Pancreas (tissue), 10 donors: ENCODE data around the gene SFXN3. TPM values are rescaled to one million over a fixed set of nuclear protein-coding genes. Genes with fewer than 3 reads are reported as not detected.
A peak's percentile ranks its signal among the peaks of the same experiment; 100 is the strongest.

Experiments used
- ATAC-seq, 4 donors: fragments of 200-7000 bp; cut with Tn5 transposase; one replicate each; pipeline versions ENCODE4 v1.8.0 to v1.9.1; 2020; ENCODE audit warnings: mild to moderate bottlenecking in 4 of 4, moderate library complexity in 4 of 4
- DNase-seq, 6 donors: peaks; one replicate each; pipeline ENCODE4 v3.0.0-alpha.2; 2020
- FAIRE-seq: peaks from 2 replicates; lab custom pipeline; 2012; peaks lifted over from hg19 to GRCh38; lab: Jason Lieb, UNC
- H3K27ac ChIP-seq, 4 donors: fragments of 200-600 bp; sonication (generic); 1 replicate in 3 of 4; 2 replicates in 1 of 4; pipeline versions ENCODE4 v1.5.0 to v1.8.0; 2020
- H3K27me3 ChIP-seq, 4 donors: fragments of 200-600 bp; one replicate each; pipeline ENCODE4 v1.8.0; 2021
- H3K36me3 ChIP-seq, 3 donors: fragments of 200-600 bp; sonication (generic) in 1 of 3; one replicate each; pipeline versions ENCODE4 v1.5.0 to v1.8.0; 2020 to 2021
- H3K4me1 ChIP-seq, 3 donors: fragments of 200-600 bp; one replicate each; pipeline ENCODE4 v1.8.0; 2021
- H3K4me3 ChIP-seq, 4 donors: fragments of 200-600 bp; sonication (generic) in 2 of 4; one replicate each; pipeline versions ENCODE4 v1.5.0 to v1.8.0; 2020 to 2021
- H3K9me3 ChIP-seq, 4 donors: fragments of 200-600 bp; one replicate each; pipeline ENCODE4 v1.8.0; 2021
- CTCF ChIP-seq, 4 donors: fragments of 200-600 bp; sonication (generic) in 3 of 4; IDR thresholded peaks; one replicate each; pipeline versions ENCODE4 v1.5.0 to v1.8.0; 2021; ENCODE audit warnings: antibody characterized with exemption in 4 of 4
- WGBS, 2 donors: extraction: QIAGEN DNeasy Blood & Tissue Kit; methylation state at CpG; one replicate each; pipeline ENCODE4 v1.1.7; 2013; 5-methylcytosine and 5-hydroxymethylcytosine counted together
- intact Hi-C, 3 donors: fragments of 100-400 bp; cut with DNase I; formaldehyde crosslinking; loops; one replicate each; pipeline versions ENCODE4 v1.11.1 to v1.14.2; 2022
- polyA plus RNA-seq, 2 donors: library from polyadenylated mRNA; stranded (reverse); fragments of 200-250 nt; gene quantifications; one replicate each; pipeline ENCODE4 v1.2.3, GENCODE V29; 2013
- total RNA-seq, 6 donors: library from RNA; stranded (reverse); fragmentation: NEBNext Ultra II Directional in 4 of 6; extraction: Animal tissue kit (Norgen Biotek cat#: 25700) in 4 of 6; gene quantifications; one replicate each; pipeline versions ENCODE4 v1.2.1 to v1.2.4, GENCODE V29; 2021 to 2023
- donor health status: healthy with polysubstance abuse.
- donor health status: DM: no; HTN: no; CAD: no; lungs with moderate emphysema.
- donor health status: DM: no; HTN: no; CAD: no.
- donor health status: control.
- donor health status: control.
- donor health status: Bipolar disorder and iron deficiency.
- donor health status: DM: yes; HTN: yes; CAD: no.
- donor health status: DM: no; HTN: no; CAD: no.
- donor health status: DM: no; HTN: no; CAD: no.
- donor health status: DM: yes; HTN: yes; CAD: no.

Gene SFXN3
- total and polyA plus RNA-seq, 8 donors = 8.2 to 33.5 (median 16.4) TPM

GRCh38 chr10:101011517-101012423 lies 19.3 kb upstream of the SFXN3 start:
- H3K27me3 ChIP-seq = no peaks in the 10 kb centered on the region
- no peak for TF ChIP-seq CTCF (IDR thresholded peaks at IDR 0.05)
- FAIRE-seq (no peak), ATAC-seq (no peak), DNase-seq (peak in 2 of 6 donors; percentile 14 to 53)
- intact Hi-C loops = no loop called here
- H3K4me1 ChIP-seq = peaks cover 0 to 5% (median 0%) of the 10 kb centered on the region in 3 donors
- H3K9me3 ChIP-seq = no peaks in the 10 kb centered on the region
- WGBS, 2 donors = 52 to 53% methylated on average over 22 of the region's 22 CpGs
- no peaks in the 10 kb centered on the region for H3K36me3 ChIP-seq
- no peak overlapping the region for H3K27ac ChIP-seq
- no peak overlapping the region for H3K4me3 ChIP-seq

- intact Hi-C loops = no loop called here
- no peak overlapping the region for H3K27ac ChIP-seq
- H3K4me3 ChIP-seq = no peak overlapping the region
- WGBS, 2 donors = 19 to 20% methylated on average over 14 of the region's 14 CpGs
- no peaks in the 10 kb centered on the region for H3K27me3 ChIP-seq
- peaks cover 0 to 5% (median 0%) of the 10 kb centered on the region in 3 donors for H3K4me1 ChIP-seq
- DNase-seq (peak in 5 of 6 donors; percentile 79 to 90 (median 84)), FAIRE-seq (no peak), ATAC-seq (peak; percentile 82 to 93 (median 89))
- TF ChIP-seq CTCF (IDR thresholded peaks at IDR 0.05) = peak; percentile 78 to 91 (median 79)
- no peaks in the 10 kb centered on the region for H3K9me3 ChIP-seq
- H3K36me3 ChIP-seq = no peaks in the 10 kb centered on the region
Measured at GRCh38 chr10:101012525-101013364, 18.3 kb upstream of the SFXN3 start.

GRCh38 chr10:101013365-101013825 lies 17.6 kb upstream of the SFXN3 start:
- DNase-seq (peak in 1 of 6 donors; percentile 18), FAIRE-seq (no peak), ATAC-seq (no peak)
- intact Hi-C loops = no loop called here
- H3K27me3 ChIP-seq = no peaks in the 10 kb centered on the region
- H3K36me3 ChIP-seq = no peaks in the 10 kb centered on the region
- H3K4me3 ChIP-seq = no peak overlapping the region
- WGBS, 2 donors = 28 to 32% methylated on average over 9 of the region's 9 CpGs
- no peaks in the 10 kb centered on the region for H3K9me3 ChIP-seq
- peaks cover 0 to 5% (median 0%) of the 10 kb centered on the region in 3 donors for H3K4me1 ChIP-seq
- TF ChIP-seq CTCF (IDR thresholded peaks at IDR 0.05) = no peak
- H3K27ac ChIP-seq = no peak overlapping the region

- no peaks in the 10 kb centered on the region for H3K27me3 ChIP-seq
- H3K27ac ChIP-seq = no peak overlapping the region
- intact Hi-C loops = no loop called here
- no peaks in the 10 kb centered on the region for H3K9me3 ChIP-seq
- peaks cover 0 to 5% (median 0%) of the 10 kb centered on the region in 3 donors for H3K4me1 ChIP-seq
- no peak overlapping the region for H3K4me3 ChIP-seq
- FAIRE-seq = no peak
- WGBS, 2 donors = 12 to 13% methylated on average over 11 of the region's 11 CpGs
- DNase-seq = peak in 5 of 6 donors; percentile 58 to 95 (median 82)
- TF ChIP-seq CTCF (IDR thresholded peaks at IDR 0.05) = peak; percentile 73 to 85 (median 79)
- no peaks in the 10 kb centered on the region for H3K36me3 ChIP-seq
- peak; percentile 63 to 83 (median 80) for ATAC-seq
Measured at GRCh38 chr10:101014230-101014884, 16.7 kb upstream of the SFXN3 start.
